HG02763 (cell line): ENCODE data around the gene TMEFF2.

Source experiments
- ATAC-seq: cut with Tn5 transposase; IDR thresholded peaks from one replicate; pipeline ENCODE4 v1.9.1; 2021; ENCODE audit warnings: mild to moderate bottlenecking, moderate library complexity; ENCODE audit not compliant: unreplicated experiment

Gene TMEFF2

DNA sequence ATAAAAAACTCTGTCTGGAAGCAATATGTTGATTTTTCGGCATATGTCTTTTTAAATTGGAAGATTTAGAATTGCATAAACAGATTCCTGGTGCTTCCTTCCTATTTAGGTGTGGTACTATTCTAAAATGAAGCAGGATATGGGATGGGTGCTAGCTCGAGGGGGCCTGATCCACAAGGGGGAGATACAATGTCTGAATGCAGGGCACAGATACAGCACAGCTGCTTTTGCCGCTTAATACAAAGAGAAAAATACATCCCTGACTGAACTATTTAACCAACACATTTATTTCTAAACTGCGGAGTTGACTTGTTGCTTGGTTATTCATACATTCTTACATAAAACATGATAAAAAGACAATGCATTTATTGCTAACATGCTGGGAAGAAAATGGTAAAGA is 169.1 kb downstream of the TMEFF2 start:
- no peak for ATAC-seq

DNA sequence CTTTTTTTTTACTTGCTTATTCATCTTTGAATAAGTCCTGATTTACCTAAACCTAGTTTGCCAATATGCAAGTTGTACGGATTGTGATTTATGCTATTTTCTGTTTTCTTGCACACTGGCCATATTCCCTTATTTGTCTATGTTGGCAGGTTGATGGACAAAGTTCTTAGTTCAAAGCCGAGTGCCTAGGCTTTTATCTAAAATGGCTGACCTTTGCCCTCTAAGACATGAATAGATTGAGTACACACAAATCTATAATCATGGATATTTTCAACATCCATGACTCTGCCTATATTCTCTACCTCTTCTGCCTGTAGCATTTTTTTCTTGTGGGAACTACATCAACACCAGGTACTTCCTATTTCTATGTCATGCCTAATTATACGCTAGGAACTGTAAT is 171.7 kb downstream of the TMEFF2 start:
- ATAC-seq, result no peak

DNA sequence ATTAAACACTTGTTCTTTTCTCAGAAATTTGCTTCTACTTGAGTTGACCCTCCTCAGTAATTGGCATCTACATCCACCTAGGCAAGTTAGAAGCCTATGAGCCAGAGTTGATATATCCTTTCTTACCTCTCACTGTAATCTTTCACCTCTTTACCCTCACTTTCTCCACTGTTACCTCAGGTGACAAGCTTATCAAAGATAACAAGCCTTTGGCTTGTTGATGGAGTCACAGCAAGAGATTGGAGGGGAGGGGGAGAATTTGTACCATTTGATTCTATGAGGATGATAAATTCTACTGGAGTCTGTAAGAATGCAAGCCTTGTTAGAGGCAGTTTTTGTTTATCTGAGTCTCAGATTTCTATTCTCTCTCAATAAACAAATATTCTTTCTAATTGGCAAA is 176.9 kb downstream of the TMEFF2 start:
- ATAC-seq, result no peak

DNA sequence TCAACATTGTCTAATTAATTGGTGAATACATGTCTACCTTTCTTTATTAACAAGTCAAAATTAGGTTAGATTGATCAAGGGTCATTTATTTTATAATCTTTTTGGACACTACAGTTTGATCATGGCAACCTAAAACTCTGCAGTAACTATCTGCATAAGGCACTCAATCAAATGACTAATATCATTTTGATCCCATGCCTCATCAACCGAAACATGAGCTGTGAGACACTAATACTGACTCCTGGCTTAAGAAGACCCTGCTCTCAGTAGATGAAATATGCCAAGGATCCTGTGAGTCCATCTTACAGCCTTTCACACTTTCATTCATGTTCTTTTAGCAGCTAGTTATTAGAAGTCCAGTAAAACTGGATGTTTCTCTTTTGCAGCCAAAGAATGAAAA is 178.5 kb downstream of the TMEFF2 start:
- no peak for ATAC-seq

DNA sequence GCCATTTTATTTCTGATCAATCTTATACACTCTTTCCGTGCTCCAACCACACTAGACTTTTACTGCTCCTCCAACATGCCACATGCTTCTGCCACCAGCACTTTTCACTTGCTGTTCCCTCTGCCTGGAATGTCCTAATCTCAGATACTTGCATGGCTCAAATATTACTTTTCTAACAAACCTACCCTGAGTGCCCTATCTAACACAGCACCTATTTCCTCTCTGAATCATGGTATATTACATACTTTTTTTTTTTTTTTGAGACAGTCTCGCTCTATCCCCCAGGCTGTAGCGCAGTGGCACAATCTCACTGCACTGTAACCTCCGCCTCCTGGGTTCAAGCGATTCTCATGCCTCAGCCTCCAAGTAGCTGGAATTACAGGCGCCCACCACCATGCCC is 181.5 kb downstream of the TMEFF2 start:
- no peak for ATAC-seq

DNA sequence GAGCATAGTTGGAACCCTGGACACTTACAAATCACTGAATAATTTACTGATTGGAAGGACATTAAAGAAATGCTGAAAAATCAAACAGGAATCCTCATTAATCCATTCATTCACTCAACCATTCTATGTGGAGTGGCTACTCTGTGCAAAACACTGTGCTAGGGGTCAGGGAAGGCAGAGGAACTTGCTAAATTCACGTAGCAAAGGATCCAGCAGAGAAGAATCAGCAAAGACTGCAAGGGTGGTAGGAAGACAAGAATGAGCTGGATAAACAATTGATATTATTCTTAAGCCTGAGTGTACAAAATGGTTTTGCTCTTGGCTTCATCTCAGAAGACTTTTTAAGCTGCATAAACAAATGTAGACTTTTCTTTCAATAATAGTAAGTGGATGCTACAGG is 183.5 kb downstream of the TMEFF2 start:
- ATAC-seq, result no peak

DNA sequence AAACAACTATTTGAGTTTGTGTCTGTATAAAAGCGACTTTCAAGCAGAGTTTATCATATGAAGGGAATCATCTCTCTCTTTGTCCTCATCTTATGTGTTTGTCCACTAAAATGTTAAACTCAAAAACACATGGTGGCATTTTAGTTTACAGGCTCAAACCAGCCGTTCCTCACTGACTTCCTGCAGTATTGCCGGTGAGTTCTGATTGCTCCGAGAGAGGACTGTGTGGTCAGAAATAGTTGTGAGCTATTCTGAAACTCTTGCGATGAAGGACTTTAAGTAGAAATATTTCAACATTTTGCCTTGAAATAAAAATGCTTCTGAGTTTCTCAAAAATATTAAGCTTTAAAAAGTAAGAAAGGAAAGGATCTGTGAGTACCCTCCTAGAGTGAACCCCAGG is 184.7 kb downstream of the TMEFF2 start:
- ATAC-seq, result no peak

DNA sequence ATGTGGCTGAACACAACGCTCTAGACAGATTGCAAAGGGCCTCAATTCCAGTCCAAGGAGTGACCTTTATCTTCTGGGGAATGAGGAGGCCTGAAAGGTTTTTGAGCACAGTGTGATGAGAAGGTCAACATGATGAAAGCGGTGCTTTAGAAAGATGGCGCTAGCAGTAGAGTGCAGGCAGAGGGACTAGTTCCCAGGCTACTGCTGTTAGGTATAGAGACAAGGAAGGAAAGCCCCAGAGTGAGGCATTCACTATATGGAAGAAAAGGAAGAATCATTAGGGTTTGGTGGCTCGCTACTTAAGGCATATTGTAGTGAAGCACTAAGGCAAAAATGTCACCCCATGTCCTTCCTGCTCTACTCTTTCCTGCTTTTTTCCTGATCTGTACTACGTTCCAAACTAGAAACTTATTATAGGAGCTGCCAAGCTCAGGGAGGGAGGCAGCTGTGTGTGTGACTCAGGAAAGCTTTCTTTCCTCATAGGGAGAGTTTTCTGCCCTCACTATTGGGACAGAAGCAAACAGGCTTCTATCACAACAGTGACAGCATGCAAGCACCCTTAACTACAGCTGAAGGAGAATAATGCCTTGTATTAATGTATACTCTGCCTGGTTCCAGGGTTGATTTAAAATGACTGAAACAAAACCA is 187.0 kb downstream of the TMEFF2 start:
- ATAC-seq, result no peak

DNA sequence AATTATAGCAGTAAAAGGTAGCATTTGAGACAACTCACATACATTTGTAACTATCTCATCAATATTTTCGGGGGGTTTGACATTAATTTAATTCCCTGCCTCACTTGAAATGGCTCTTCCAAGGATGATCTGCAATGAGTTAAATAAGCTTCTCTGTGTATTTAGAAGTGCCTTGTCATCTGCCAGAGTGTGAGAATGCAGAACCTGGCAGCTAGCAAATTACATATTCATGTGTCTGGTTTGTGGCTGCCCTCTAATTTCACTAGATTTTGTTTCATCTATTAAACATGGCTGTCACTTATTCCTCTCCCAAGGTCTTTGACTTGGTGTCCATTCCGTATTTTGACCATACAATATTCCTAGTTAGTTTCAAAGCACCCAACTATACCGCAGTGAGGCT is 189.5 kb downstream of the TMEFF2 start:
- ATAC-seq, result no peak

DNA sequence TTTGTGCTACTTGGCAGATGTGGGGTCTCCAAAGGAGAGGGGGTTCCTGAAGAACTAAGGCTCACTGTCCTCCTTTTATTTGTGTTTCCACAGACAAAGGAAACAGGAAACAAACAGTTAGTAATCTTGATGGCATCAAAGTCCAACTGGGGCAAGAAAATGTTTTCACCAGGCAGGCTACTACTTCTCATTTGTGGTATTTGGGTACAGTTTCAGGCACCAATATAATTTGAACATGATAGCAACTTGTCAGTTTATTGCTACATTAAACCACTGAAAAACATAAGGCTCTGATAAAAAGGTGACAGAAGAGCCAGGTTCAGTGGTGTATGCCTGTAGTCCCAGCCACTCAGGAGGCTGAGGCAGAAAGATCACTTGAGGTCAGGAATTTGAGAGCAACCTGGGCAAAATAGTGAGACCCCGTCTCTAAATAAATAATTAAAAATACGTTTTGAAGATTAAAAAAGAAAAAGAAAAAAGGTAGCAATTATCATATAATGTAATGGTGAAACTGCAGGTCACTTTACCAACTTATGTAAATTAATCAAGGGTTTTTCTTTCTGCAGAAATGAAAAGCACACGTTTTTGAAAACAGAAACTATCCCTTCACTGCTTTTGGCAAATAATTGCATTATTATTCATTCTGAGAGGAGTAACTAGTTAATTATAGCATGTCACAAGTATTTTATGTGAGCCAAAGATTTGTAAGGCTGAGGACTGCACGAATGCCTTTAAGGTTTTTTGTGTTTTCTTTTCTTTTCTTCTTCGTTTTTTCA is 190.4 kb downstream of the TMEFF2 start:
- ATAC-seq, result peak; percentile 64

DNA sequence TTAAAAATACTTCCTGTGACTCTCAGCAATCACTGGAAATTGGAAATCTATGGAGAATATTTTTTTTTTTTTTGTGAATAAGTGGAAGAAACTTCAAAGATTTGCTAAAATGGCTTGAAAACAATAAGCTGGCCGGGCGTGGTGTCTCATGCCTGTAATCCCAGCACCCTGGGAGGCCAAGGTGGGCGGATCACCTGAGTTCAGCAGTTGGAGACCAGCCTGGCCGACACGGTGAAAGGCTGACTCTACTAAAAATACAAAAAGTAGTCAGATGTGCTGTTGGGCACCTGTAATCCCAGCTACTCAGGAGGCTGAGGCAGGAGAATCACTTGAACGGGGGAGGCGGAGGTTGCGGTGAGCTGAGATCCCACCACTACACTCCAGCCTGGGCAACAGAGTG is 192.3 kb downstream of the TMEFF2 start:
- no peak for ATAC-seq

DNA sequence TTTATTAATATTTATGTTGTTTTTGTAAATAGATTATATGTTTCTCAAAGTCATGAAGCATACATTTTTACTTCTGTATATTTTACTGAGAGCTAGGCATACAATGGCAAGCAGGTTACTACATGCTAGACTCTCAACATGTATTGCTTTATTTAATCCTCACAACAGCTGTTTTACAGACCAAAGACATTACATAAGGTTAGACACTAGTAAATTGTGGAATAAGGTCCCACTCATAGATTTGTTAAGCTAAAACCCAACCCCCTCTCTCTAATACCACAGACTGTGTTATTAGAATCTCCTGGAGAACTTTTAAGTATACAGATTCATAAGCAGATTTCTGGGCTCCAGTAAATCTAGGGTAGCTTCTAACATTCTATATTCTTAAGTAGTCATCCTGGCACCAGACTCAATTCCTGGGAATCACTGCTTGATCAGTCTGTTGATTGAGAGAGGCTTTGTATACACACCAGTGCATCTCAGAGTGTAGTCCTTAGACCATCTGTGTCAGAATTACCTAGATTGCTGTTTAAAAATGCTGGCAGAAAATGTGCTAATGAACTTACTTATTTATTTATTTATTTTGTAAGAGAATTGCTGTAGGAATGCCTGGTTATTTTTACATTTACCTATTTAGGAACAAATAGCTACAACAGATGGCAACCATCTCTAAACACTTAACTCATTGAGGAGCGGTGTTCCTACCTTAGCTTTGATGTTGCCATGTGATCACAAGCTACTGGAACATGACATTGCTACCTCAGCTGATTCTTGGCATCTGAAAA is 194.3 kb downstream of the TMEFF2 start:
- ATAC-seq, result no peak

DNA sequence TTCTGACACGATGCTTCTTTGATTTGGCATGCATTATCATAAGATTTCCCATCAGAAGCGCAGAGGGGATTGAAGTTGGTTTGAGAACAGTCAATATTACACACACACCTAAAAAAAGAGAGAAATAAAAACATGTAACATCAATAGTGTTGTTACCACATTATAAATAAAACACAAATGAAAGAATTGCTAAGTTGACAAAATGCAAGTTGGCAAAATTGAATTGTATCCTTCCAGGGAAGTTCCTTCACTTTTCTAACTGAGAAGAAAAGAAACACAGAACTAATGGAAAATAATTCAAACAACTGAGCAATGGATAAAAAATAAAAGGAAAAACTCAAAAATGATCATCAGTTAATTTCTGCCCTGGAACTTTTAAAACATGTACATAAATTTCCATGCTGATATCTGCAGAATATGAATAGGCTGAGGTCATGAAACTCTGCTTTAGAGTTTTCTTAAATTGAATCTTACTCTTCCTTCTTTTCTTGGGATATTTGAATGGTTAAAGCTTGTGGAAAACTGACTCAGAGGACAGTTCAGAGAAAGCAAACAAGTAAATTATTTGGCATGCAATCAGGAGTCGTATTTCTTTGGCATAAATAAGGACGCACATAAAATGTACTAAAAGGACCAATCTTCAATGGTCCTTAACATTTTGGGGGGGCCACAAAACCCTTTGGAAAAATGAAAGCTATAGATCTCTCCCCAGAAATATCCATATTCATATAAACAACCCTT is 195.5 kb downstream of the TMEFF2 start:
- no peak for ATAC-seq

DNA sequence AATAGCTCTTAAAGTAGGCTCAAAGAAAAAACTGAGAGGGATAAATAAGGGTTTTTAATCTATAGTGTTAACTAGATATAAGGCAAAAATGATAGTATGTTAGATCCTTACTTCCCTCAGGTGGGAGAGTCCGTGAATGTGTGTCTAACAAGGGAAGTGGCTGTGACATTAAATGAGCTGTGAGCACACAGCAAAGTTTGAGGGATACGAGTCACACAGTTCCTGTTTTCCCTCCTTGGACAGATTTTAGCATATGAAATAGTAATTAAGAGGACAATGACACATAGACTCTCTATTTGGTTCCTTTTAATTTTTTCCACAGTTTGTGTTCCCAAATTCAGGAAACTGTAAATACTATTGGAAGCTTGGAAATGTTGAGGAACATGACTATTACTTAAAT is 199.4 kb downstream of the TMEFF2 start:
- ATAC-seq, result no peak

DNA sequence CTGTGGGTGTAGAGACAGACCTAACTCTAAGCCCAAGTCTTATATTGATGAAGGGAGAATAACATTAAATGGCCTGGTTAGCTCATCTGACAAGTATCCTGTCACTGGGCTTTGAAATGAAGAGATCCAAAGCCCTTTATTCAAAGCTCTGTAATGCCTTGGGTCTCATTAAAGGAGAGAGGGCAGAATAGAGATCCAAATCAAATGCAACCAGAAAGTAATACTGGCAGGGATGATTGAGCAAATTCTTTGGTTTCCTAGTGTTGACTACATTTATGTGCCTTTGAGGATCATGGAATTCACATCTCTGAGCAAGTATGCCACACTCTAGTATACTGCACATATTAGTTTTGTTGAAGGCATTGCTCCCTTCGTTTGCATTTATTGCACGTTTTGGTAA is 200.0 kb downstream of the TMEFF2 start:
- no peak for ATAC-seq

DNA sequence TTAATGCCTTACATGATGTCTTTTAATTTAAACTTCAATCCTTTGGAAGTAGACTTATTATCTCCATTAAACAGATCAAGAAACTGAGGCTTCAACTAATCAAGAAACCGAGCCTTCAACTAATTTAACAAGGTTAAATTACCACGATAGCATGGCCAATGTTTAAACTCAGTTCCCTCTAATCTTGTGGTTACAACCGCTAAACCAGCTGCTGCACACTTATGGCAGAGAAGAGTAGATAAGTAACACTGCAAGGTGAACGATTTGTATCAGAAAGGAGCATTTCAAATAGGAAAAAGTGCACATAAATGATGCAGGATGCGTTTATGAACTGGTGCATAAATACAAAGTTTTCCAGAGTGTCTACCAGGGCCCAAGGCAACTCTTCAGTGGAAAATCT is 203.3 kb downstream of the TMEFF2 start:
- no peak for ATAC-seq

DNA sequence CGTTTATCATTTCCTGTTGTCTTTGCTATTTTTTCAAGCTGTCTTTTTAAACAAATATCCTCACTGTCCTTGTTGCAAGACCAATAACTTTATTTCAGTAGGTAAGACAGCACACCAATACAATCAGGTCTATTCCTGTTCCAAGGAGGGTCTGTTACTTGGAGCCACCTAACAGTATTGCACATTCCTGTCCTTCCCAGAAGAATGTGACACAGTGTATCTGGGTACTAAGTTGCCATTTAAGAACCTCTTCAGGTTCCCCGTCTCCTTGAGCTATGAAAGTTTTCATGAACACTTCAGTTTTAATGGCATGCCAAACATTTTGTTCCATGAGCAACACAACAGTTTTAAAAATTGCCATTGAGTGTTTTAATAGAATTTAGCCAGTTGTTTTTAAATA is 209.0 kb downstream of the TMEFF2 start:
- no peak for ATAC-seq

DNA sequence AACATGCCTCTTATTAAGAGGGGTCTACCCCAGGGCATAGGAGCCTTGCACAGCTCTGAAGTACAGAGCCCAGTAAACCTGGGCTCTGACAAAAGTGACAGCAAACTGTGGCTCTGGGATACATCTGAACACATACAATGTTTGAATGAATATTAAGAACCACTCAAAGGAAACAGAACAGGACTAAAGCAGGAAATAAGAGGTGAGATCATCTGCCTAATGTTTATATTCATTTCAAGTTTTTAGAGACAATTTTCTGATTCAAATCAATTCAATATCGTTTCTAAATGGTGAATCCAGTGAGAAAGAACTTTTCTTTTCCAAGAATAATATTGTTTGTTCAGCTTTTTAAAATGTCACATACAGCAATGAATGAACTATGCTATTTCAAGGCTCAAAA is 211.1 kb downstream of the TMEFF2 start:
- ATAC-seq, result no peak

DNA sequence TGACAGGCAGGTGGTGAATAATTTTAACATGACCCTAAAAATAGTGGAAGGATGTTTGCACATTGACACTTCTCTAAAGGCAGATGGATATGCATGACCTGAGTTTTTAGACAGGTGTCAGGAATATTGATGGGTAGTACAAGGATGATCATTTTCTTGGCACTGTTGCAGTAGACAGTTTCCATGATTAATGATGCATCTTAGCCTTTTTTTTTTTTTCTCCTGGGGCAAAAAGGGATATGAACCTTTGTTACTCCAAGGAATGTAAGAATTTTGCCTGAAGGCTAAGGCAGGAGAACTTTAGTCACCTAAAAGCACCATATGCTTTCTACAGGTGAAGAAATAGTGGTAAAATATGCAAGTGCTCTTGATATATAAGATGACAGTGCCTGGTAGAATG is 211.5 kb downstream of the TMEFF2 start:
- ATAC-seq, result no peak

DNA sequence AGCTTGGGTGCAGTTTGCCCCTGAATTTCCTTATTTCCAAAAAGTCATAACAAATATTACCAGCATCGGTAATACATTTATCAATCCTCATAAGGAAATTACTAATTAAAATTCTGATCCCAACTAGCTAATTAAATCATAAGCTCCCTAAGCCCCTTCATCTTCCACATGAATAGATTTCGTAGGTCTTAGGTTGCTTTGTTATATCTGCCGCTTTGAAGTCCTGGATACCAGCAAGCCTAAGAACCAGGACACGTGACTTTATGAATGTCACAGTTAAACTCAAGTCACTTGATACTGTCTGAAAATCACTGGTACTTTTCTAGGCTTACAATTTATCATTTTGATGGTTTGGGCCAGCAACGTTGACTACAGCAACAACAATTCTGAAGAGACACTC is 213.0 kb downstream of the TMEFF2 start:
- no peak for ATAC-seq

DNA sequence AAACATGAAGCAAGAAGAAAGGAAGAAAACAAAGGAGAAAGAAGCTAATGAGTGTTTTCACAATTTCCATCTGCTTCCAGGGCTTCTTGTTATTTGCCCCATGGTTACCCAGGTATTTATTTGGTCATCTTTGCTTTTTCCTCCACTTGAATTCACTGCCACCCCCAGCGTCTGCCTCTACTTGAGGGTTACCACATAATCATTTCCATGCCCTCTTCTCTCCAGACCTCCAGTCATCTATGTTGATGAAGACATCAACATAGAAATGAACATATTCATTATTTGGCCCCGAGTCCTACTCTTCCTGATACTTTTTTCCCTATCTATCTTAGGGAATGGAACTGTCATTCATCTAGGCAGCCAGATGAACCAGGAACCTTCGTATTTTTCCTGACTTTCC is 214.2 kb downstream of the TMEFF2 start:
- no peak for ATAC-seq
